Tibial artery (tissue), 4 donors: Measurements from ENCODE around the gene SCG5.

ENCODE experiments used
- DNase-seq, 2 donors: peaks; one replicate each; pipeline ENCODE4 v3.0.0-alpha.2; 2019
- H3K27ac ChIP-seq, 2 donors: fragments of 200-600 bp; sonication (generic) in 1 of 2; 1 replicate in 1 of 2; 2 replicates in 1 of 2; pipeline ENCODE4 v1.5.1; 2018 to 2019; ENCODE audit warnings: mild to moderate bottlenecking in 1 of 2
- H3K27me3 ChIP-seq, 2 donors: fragments of 200-600 bp; sonication (generic) in 1 of 2; one replicate each; pipeline versions ENCODE4 v1.5.1 to v1.6.0; 2016 to 2019
- H3K36me3 ChIP-seq, 3 donors: fragments of 200-600 bp; sonication (generic) in 2 of 3; one replicate each; pipeline ENCODE4 v1.5.1; 2016 to 2019; ENCODE audit warnings: mild to moderate bottlenecking in 2 of 3
- H3K4me1 ChIP-seq, 4 donors: fragments of 200-600 bp; sonication (generic) in 2 of 4; 1 replicate in 3 of 4; 2 replicates in 1 of 4; pipeline ENCODE4 v1.5.1; 2016 to 2019
- H3K4me3 ChIP-seq, 2 donors: fragments of 200-600 bp; sonication (generic) in 1 of 2; 1 replicate in 1 of 2; 2 replicates in 1 of 2; pipeline ENCODE4 v1.5.1; 2018 to 2019; ENCODE audit warnings: mild to moderate bottlenecking in 2 of 2
- H3K9me3 ChIP-seq, 3 donors: fragments of 200-600 bp; sonication (generic) in 1 of 3; one replicate each; pipeline ENCODE4 v1.5.1; 2016 to 2019
- intact Hi-C: fragments of 100-400 bp; cut with DNase I; formaldehyde crosslinking; loops from one replicate; pipeline ENCODE4 v1.15.0; 2023; ENCODE audit warnings: low total_unique reads
- TF ChIP-seq, protein P1 (sequence below), 2 experiments: fragments of 200-600 bp in 1 of 2; fragments of 450-650 bp in 1 of 2; IDR thresholded peaks; one replicate each; pipeline ENCODE4 v1.5.1; 2017 to 2019; ENCODE audit warnings: antibody characterized with exemption in 2 of 2, mild to moderate bottlenecking in 1 of 2, moderate library complexity in 1 of 2

Gene SCG5

DNA sequence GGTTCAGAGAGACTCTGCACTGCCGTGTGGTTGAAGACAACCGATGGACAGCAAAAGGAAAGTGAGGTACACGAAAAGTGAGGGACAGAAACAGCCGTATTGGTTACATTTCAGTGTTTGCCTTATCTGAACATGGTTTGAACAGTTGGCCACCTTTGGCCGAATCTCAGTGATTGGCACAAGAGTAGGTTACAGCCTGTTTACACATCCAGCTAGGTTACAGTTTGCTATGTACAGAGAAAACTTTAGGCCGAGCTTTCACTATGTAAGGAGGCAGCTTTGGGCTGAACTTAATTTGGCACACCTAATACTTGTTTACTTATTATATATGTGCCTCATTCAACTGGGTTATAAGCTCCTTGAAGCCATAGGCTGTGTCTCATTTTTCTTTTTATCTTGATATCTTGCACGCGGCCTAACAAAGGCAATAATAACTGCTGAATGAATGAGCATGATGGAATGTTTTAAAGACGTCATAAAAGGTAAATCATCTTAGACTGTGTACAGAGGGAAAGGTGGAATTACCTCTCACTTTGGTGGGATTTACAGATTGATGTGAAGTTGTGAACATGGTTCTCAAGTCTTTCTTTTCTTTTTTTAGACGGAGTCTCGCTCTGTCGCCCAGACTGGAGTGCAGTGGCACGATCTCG, 59.1 kb downstream of the SCG5 start:
- Histone ChIP-seq H3K4me3 (no peak overlapping the region), H3K27me3 (no peaks in the 10 kb centered on the region), H3K9me3 (no peaks in the 10 kb centered on the region), H3K4me1 (no peaks in the 10 kb centered on the region), H3K36me3 (no peaks in the 10 kb centered on the region), H3K27ac (no peak overlapping the region)
- DNase-seq, result no peak
- intact Hi-C loops, result no loop called here
- TF ChIP-seq, protein P1, sequence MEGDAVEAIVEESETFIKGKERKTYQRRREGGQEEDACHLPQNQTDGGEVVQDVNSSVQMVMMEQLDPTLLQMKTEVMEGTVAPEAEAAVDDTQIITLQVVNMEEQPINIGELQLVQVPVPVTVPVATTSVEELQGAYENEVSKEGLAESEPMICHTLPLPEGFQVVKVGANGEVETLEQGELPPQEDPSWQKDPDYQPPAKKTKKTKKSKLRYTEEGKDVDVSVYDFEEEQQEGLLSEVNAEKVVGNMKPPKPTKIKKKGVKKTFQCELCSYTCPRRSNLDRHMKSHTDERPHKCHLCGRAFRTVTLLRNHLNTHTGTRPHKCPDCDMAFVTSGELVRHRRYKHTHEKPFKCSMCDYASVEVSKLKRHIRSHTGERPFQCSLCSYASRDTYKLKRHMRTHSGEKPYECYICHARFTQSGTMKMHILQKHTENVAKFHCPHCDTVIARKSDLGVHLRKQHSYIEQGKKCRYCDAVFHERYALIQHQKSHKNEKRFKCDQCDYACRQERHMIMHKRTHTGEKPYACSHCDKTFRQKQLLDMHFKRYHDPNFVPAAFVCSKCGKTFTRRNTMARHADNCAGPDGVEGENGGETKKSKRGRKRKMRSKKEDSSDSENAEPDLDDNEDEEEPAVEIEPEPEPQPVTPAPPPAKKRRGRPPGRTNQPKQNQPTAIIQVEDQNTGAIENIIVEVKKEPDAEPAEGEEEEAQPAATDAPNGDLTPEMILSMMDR (IDR thresholded peaks at IDR 0.05), result no peak

DNA sequence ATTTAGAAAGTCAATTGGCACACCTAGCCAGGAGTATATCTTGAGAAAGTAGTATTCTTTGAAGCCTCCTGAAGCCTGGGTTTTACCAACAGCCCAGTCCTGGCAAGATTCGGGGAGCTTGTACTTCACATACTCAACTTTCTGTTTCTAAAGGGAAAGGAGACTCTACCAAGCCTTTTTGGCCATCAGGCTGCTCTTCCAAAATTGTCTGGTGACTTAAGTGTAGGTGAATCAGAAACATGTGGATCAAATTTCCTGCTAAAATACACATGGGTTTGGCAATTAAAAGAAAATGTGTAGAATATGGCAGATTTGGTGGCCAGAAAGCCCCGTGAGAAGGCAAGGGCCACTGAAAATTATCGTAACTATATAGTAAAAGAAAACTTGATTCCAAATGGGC, 60.4 kb downstream of the SCG5 start:
- Histone ChIP-seq H3K36me3 (no peaks in the 10 kb centered on the region), H3K4me3 (no peak overlapping the region), H3K4me1 (no peaks in the 10 kb centered on the region), H3K9me3 (no peaks in the 10 kb centered on the region), H3K27ac (no peak overlapping the region), H3K27me3 (no peaks in the 10 kb centered on the region)
- TF ChIP-seq, protein P1 (IDR thresholded peaks at IDR 0.05), result no peak
- no peak for DNase-seq
- intact Hi-C loops, result no loop called here

DNA sequence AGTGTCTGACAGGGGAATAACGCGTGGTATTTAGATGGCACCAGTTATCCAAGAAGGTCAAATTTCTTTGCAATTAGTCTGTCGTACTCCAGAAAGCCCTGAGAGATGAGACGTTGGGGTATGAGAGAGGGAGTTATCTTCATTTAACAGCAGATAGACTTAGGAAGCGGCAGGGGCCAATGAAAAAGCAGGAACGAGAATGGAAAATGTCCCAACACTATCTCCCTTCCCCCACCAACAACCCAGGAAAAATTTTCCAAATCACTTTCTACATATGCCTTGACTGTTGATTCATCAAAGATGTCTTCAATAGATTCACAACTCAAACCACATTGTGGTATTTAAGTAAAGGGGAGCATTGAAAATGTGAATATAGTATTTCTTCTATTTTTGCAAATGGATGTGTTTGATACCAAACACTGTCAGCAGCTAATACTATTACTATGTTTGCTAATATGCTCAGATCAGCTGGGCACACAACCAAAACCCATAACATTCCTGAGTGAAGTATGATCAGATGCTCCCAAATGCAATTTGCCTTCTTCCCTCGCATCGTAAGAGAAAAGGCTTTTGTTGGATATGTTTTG, 63.0 kb downstream of the SCG5 start:
- no peaks in the 10 kb centered on the region for H3K4me1 ChIP-seq
- no peak for DNase-seq
- no peak overlapping the region for H3K4me3 ChIP-seq
- H3K27ac ChIP-seq, result no peak overlapping the region
- TF ChIP-seq, protein P1 (IDR thresholded peaks at IDR 0.05), result no peak
- no peaks in the 10 kb centered on the region for H3K9me3 ChIP-seq
- no peaks in the 10 kb centered on the region for H3K36me3 ChIP-seq
- intact Hi-C loops, result no loop called here
- no peaks in the 10 kb centered on the region for H3K27me3 ChIP-seq

DNA sequence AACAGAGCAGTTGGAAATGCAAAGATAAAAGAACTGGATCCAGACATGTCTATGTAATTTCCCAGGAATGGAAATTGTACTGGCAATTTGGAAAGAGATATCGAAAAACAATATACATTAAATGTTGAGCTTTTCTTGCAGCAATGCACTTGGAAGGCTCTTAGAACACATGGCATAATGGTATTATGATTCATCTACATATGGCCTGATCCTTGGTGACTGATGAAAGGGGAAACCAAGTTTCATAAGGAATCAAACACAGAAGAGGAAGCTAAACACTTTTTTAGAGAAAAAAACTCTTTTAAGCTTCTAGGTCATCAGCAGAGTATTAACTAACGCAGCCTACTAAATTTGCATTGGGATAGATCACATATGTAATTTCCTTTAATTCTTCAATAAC, 63.9 kb downstream of the SCG5 start:
- Histone ChIP-seq H3K36me3 (no peaks in the 10 kb centered on the region), H3K27ac (no peak overlapping the region), H3K27me3 (no peaks in the 10 kb centered on the region), H3K4me3 (no peak overlapping the region), H3K9me3 (no peaks in the 10 kb centered on the region), H3K4me1 (no peaks in the 10 kb centered on the region)
- TF ChIP-seq, protein P1 (IDR thresholded peaks at IDR 0.05), result no peak
- no peak for DNase-seq
- intact Hi-C loops, result no loop called here

DNA sequence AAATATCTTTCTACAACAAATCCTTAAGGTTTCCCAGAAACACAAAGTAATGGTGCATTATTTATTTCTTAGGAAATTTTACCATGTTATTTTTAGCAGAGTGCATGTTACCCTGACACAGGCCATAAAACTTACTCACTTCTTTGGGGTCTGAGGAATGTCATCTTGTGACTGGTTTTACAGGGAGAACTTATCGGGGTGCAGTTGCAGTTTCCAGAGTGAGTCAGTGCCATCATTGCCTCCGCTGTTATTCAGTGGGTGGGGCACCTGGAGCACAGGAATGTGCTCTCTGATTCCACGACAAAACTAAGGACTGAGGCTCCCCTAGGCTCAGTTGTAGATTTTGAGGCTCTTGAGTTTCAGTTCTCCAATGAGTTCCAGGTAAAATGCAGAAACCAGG, 65.2 kb downstream of the SCG5 start:
- Histone ChIP-seq H3K4me3 (no peak overlapping the region), H3K9me3 (no peaks in the 10 kb centered on the region), H3K27me3 (no peaks in the 10 kb centered on the region), H3K27ac (no peak overlapping the region), H3K36me3 (no peaks in the 10 kb centered on the region), H3K4me1 (no peaks in the 10 kb centered on the region)
- intact Hi-C loops, result no loop called here
- no peak for DNase-seq
- TF ChIP-seq, protein P1 (IDR thresholded peaks at IDR 0.05), result no peak
